GM21390 (cell line): ENCODE results near the gene C20orf144.

Source experiments
- ATAC-seq: cut with Tn5 transposase; IDR thresholded peaks from one replicate; pipeline ENCODE4 v1.9.1; 2021; ENCODE audit not compliant: unreplicated experiment

Gene C20orf144

GRCh38 chr20:33649201-33649681 lies 12.9 kb upstream of the C20orf144 start:
- no peak for ATAC-seq

DNA sequence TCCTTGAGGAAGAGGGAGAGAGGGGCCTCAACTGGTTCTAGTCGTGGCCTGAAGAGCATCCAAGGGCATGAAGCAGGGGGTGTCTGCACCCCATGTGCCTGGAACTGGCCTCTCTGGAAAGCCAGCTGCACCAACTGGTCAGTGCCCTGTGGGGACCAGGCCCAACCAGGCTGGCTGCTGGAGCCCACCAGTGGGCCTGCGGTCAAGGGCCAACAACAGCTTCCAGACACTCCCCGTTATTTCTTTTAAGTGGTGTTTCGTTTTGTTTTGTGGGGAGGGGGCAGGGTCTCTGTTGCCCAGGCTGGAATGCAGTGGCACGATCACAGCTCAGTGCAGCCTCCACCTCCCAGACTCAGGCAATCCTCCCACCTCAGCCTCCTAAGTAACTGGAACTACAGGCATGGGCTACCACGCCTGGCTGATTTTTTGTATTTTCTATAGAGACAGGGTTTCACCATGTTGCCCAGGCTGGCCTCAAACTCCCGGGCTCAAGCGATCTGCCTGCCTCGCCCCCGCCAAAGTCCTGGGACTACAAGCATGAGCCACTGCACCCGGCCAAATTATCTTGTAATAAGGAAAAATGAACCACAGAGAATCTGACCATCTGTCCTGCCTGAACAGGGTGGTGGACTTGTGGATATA lies 11.9 kb upstream of the C20orf144 start:
- no peak for ATAC-seq

DNA sequence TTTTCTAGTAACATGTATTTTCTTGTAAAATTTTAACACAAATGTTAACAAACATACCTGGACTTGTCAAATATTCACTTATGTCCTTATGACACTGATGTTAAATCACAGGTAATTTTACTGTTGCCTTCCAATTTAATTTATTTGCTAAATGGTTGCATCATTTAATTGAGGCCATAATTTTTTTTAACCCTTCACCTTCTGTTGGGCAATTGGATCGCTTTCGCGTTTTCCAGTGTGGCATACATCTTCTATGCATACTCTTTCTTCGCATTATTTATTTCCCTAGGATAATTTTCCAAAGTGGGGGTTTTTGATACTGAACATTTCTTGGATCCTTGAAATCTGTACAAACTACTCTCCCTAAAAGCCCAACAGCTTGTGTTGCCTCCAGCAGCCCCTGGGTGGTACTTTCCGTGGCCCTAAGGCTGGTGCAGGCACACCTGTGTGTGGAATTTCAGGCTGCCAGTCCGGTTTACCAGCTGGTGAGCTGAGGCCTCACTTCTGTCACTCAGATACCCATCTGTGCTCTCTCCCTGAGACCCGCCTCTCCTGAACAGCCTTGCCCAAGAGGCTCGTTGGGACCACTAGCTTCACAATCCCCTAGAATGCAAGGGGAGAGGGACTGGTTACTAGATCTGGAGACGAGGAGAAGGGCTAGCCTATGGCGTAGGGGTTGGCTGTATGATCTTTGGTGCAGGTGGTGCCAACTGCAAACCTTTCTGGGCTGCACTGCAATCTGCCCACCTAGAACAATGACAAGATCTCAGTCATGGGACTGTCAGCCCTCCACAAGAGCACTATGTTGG lies 11.2 kb upstream of the C20orf144 start:
- no peak for ATAC-seq

GRCh38 chr20:33651562-33652048 lies 10.5 kb upstream of the C20orf144 start:
- ATAC-seq = no peak

- no peak for ATAC-seq
Measured at GRCh38 chr20:33653218-33653899, 8.8 kb upstream of the C20orf144 start.

- no peak for ATAC-seq
Measured at GRCh38 chr20:33653900-33654596, 8.1 kb upstream of the C20orf144 start.

- ATAC-seq = no peak
Measured at GRCh38 chr20:33654680-33655161, 7.4 kb upstream of the C20orf144 start.

GRCh38 chr20:33655164-33655563 lies 7.0 kb upstream of the C20orf144 start:
- no peak for ATAC-seq

GRCh38 chr20:33656010-33656782 lies 5.9 kb upstream of the C20orf144 start:
- ATAC-seq = no peak

- no peak for ATAC-seq
Measured at GRCh38 chr20:33656783-33657703, 5.1 kb upstream of the C20orf144 start.

GRCh38 chr20:33657704-33658095 lies 4.4 kb upstream of the C20orf144 start:
- ATAC-seq = no peak

GRCh38 chr20:33658510-33658909 lies 3.6 kb upstream of the C20orf144 start:
- ATAC-seq = no peak

- ATAC-seq = no peak
Measured at GRCh38 chr20:33658929-33659328, 3.2 kb upstream of the C20orf144 start.

- no peak for ATAC-seq
Measured at GRCh38 chr20:33659341-33660034, 2.6 kb upstream of the C20orf144 start.

- no peak for ATAC-seq
Measured at GRCh38 chr20:33660035-33660684, 2.0 kb upstream of the C20orf144 start.

DNA sequence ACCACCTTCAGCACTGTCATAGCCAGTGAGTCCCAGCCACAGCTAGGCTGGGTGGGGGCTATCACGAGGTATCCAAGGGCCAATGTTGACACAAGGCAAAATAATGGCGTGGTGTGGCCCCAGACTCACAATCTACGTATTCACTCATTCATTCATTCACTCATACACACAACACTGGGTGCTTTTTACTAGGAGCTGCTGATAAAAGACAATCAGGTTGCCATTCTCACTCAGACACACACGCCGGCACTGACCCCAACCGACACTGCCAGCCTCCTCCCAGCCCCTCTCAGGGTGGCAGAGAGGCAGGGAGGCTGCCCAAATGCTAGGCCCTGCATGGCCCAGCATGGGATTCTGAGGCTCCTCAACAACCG lies 1.5 kb upstream of the C20orf144 start:
- ATAC-seq = no peak

- ATAC-seq = peak; percentile 56
Measured at GRCh38 chr20:33663161-33664084, 1.3 kb downstream of the C20orf144 start.
